Small intestine (tissue), 7 donors: ENCODE data around the gene RTP5. TPM values are rescaled to one million over a fixed set of nuclear protein-coding genes. Genes with fewer than 3 reads are reported as not detected.

Source experiments
- DNase-seq, 2 donors: peaks; one replicate each; pipeline versions ENCODE4 v3.0.0 to v3.0.0-alpha.2; 2013
- FAIRE-seq: peaks from 2 replicates; lab custom pipeline; 2012; peaks lifted over from hg19 to GRCh38; lab: Jason Lieb, UNC
- H3K27ac ChIP-seq, 3 donors: one replicate each; pipeline ENCODE4 v1.5.1; 2013; ENCODE audit warnings: low read length in 2 of 3, mild to moderate bottlenecking in 2 of 3, control low read depth in 1 of 3, inconsistent platforms in 1 of 3, low read depth in 1 of 3, moderate library complexity in 1 of 3
- H3K27me3 ChIP-seq, 3 donors: one replicate each; pipeline ENCODE4 v1.6.1; 2013; ENCODE audit warnings: low read length in 3 of 3, inconsistent platforms in 1 of 3; ENCODE audit not compliant: control insufficient read depth in 3 of 3, insufficient read depth in 3 of 3
- H3K36me3 ChIP-seq, 3 donors: one replicate each; pipeline ENCODE4 v1.6.1; 2013; ENCODE audit warnings: low read length in 3 of 3, inconsistent platforms in 1 of 3, low read depth in 1 of 3, mild to moderate bottlenecking in 1 of 3, moderate library complexity in 1 of 3; ENCODE audit not compliant: control insufficient read depth in 3 of 3, insufficient read depth in 2 of 3
- H3K4me1 ChIP-seq, 3 donors: one replicate each; pipeline ENCODE4 v1.6.1; 2013; ENCODE audit warnings: low read length in 2 of 3, inconsistent platforms in 1 of 3, low read depth in 1 of 3, mild to moderate bottlenecking in 1 of 3, moderate library complexity in 1 of 3; ENCODE audit not compliant: control insufficient read depth in 3 of 3, insufficient read depth in 2 of 3
- H3K4me3 ChIP-seq, 3 donors: one replicate each; pipeline ENCODE4 v1.5.1; 2013; ENCODE audit warnings: low read length in 3 of 3, control low read depth in 1 of 3, inconsistent platforms in 1 of 3, low read depth in 1 of 3, mild to moderate bottlenecking in 1 of 3, moderate library complexity in 1 of 3
- H3K9me3 ChIP-seq, 2 donors: one replicate each; pipeline ENCODE4 v1.6.1; 2013; ENCODE audit warnings: low read depth in 1 of 2, low read length in 1 of 2; ENCODE audit not compliant: control insufficient read depth in 2 of 2, insufficient read depth in 1 of 2
- WGBS, 3 donors: extraction: QIAGEN DNeasy Blood & Tissue Kit; methylation state at CpG; one replicate each; pipeline ENCODE4 v1.1.7; 2013; 5-methylcytosine and 5-hydroxymethylcytosine counted together
- polyA plus RNA-seq, 4 donors: library from polyadenylated mRNA; stranded (reverse) in 3 of 4; unstranded in 1 of 4; fragments of 200-250 nt in 3 of 4; fragments of 120-200 nt in 1 of 4; gene quantifications; one replicate each; pipeline versions ENCODE4 v1.2.1 to v1.2.3, GENCODE V29; 2013
- donor health status: healthy with polysubstance abuse.
- donor health status: control.
- donor health status: control.
- donor health status: Bipolar disorder and iron deficiency.
- donor health status: healthy.

The RTP5 gene
- polyA plus RNA-seq, 4 donors, result 0.04 TPM; not detected in 3

DNA sequence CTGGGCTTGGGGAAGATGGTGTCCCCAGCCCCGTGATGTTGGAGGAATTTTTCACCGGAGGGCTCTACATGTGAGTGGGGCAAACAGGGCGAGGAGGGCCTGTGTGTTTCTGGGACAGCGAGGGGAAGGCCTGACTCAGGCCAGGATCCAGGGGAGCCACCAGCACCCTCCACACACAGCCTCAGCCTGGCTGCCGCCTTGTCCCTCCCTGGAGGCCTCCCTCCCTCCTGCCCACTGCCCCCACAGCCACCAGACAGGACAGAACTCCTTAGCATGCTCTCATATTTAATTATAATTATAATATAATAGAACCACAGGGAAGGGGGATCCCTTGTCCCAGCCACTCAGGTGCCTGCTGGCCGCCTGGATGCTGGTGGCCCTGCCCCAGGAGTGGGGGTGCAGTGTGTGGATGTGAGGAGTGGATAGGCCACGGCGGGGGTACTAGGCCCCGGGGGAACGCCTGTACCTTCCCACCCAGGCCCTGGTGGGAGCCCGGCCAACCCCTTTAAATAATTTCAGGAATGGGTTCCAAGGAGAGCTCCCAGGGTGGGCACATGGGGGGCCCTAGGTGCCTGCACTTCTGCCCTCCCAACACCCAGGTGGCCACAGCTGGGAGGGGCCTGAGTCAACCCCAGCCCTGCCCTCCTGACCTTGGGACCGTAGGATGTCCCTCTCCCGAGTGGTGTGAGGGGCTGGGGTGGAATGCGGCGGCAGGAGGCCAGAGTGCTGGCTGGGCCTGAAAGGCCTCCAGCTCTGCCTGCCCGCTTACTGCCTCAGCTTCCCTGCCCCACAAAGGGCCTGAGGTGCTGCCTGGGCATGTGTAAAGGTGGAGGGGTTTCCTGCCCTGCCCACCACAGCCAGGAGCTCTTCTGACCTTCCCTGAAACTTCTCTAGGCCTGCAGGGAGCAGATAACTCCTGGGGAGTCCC, 19.6 kb upstream of the RTP5 start:
- DNase-seq (no peak), FAIRE-seq (no peak)
- H3K27me3 ChIP-seq, result peaks cover 0 to 7% (median 0%) of the 10 kb centered on the region in 3 donors
- H3K9me3 ChIP-seq, result no peaks in the 10 kb centered on the region
- H3K4me1 ChIP-seq, result no peaks in the 10 kb centered on the region
- 79 to 86% (median 83%) methylated on average over 14 to 16 of the region's 16 CpGs for WGBS, 3 donors
- H3K27ac ChIP-seq, result no peak overlapping the region
- no peak overlapping the region for H3K4me3 ChIP-seq
- H3K36me3 ChIP-seq, result no peaks in the 10 kb centered on the region

DNA sequence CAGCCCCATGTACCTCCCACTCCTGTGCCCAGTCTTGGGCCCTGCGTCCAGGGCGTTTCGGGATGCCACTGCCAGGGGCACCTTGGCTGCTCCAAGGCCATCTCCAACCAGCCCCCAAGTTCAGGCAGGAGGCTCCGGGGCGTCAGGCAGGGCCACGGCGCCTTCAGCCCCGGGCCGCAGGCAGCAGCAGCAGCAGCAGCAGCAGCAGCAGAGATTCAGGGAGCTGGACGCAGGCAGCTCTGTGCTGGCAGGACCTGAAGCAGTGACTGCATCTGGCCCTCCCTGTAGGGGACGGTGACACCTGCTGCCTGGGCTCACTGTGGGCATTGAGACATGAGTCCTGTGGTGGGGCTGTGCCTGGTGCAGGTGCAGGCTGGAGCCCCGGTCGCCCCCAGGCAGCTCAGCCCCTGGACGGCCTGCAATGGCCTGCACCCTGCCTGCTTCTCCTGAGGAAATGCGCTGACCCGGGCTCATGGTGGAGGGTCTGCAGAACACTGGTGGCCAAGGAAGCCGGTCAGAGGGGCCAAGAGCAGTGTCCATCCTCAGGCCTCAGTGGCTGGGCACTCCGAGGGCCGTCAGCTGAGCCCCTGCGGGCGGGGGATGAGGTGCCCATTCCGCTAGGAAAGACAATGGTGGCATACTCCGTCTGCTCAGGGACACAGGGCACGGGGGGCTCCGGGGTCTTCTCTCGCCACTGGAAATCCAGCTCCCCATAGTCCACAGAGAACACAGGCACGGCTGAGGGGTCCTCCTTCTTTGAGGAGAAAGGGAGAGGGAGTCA, 18.8 kb upstream of the RTP5 start:
- no peak overlapping the region for H3K27ac ChIP-seq
- FAIRE-seq, result no peak

DNA sequence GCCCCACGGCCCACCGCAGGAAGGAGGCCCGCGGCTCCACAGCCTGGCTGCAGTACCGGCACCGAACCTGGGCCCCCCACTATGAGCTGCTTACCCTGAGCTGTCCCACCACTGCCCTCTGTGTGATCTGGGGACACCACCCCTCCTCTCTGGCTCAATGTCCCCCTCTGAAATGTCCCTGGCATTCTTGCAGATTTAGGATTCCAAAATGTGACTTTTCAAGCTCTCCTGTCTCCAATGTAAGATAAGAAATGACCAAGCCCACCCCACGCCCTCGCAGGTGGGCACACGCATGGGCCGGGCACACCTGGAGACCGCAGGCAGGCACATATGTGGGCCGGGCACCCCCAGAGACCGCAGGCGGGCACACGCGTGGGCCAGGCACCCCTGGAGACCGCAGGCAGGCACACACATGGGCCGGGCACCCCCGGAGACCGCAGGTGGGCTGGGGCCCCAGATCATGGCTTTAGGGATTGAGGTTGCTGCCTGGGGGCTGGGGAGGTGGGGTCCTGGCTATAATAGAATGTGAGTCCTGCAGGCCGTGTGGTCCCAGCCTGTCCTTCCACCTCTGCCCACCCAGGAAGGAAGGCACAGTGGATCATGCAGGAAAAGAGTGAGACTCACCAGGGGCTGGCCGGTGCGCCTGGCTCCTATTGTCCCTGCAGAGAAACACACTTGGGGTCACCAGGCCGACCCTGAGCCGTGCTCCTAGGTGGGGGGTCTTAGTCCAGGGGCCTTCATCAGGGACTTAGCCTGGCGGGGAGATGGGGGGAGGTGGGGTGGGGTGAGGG, 18.0 kb upstream of the RTP5 start:
- no peak for FAIRE-seq
- DNase-seq, result no peak
- Histone ChIP-seq H3K36me3 (no peaks in the 10 kb centered on the region), H3K27ac (no peak overlapping the region), H3K9me3 (no peaks in the 10 kb centered on the region), H3K27me3 (peaks cover 0 to under 1% (median 0%) of the 10 kb centered on the region in 3 donors), H3K4me1 (no peaks in the 10 kb centered on the region), H3K4me3 (no peak overlapping the region)
- 84 to 88% (median 86%) methylated on average over 24 to 26 of the region's 26 CpGs for WGBS, 3 donors

More for the DNA sequence above, 18.8 kb upstream of the RTP5 start:
- Histone ChIP-seq H3K27me3 (peaks cover 0 to 2% (median 0%) of the 10 kb centered on the region in 3 donors), H3K4me1 (no peaks in the 10 kb centered on the region), H3K4me3 (no peak overlapping the region), H3K9me3 (no peaks in the 10 kb centered on the region), H3K36me3 (no peaks in the 10 kb centered on the region)
- WGBS, 3 donors, result 86 to 89% (median 86%) methylated on average over 26 to 27 of the region's 27 CpGs
- no peak for DNase-seq

DNA sequence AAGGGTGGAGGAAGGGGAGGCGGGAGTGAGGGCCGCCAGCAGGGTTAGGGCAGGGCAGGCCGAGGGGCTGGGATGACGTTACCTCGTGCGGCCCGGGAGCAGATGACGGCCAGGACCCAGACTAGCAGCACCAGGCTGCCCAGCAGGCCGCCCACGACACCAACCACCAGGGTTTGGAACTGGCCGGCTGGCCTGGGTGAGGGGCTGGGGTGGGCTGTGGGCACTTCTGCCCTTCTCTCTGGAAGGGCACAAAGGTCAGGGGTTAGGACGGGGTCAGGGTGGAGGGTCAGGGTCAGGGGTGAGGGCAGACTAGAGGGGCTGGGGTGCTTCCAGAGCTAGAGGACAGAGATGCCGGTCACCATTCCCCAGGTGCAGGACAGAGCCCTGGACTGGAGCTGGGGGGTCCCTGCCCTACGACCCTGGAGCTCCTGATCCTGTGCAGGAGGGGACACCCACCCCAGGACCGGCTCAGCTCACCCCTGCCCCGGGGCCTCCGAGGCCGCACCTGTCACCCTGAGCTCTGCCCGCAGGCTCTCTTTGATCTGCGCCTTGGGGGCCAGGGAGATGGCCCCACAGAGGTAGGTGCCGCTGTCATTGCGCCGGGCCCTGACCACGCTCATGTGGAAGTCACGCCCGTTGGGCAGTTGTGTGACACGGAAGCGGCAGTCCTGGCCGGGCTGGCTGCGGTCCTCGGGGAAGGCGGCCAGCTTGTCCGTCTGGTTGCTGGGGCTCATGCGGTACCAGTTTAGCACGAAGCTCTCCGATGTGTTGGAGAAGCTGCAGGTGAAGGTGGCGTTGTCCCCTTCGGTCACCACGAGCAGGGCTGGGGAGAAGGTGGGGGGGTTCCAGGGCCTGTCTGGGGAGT, 17.2 kb upstream of the RTP5 start:
- Histone ChIP-seq H3K4me1 (no peaks in the 10 kb centered on the region), H3K27ac (no peak overlapping the region), H3K36me3 (no peaks in the 10 kb centered on the region), H3K9me3 (no peaks in the 10 kb centered on the region), H3K4me3 (no peak overlapping the region), H3K27me3 (no peaks in the 10 kb centered on the region)
- FAIRE-seq (no peak), DNase-seq (no peak)
- WGBS, 3 donors, result 77 to 90% (median 88%) methylated on average over 37 to 39 of the region's 39 CpGs

DNA sequence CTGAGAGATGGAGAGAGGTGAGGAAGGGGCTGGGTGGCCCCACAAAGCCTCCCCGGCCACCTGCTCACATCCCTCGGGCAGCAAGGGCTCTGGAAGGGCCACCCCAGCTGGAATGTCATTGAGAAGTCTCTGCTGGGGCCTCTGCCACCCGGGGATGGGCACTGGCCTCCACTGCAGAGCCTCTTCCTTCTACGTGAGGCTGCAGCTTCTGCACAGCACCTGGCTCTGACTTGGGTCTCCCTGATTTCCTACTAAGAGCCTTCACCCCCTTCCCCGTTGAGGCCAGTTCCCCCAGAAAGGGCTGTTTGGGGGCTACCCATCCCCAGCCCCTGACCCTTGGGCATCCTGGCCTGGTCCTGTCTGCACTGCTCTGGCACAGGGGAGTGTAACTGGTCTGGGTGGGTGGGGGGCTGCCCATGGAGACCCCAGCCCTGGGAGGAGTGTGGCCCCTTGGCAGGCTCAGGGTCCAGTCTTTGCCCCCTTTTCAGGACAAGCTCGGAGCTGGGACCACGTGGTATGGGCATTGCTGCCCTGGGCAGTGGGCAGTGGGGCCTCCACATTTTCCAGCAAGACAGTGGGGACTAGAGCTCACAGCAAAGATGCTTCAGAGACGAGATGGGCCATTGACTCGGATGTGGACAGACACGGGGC, 16.4 kb upstream of the RTP5 start:
- no peak overlapping the region for H3K27ac ChIP-seq
- no peak for DNase-seq
- no peaks in the 10 kb centered on the region for H3K4me1 ChIP-seq
- WGBS, 3 donors, result 77 to 86% (median 82%) methylated on average over 8 to 10 of the region's 10 CpGs
- H3K27me3 ChIP-seq, result peaks cover 0 to 3% (median 0%) of the 10 kb centered on the region in 3 donors
- no peaks in the 10 kb centered on the region for H3K36me3 ChIP-seq
- H3K4me3 ChIP-seq, result no peak overlapping the region
- H3K9me3 ChIP-seq, result no peaks in the 10 kb centered on the region
- FAIRE-seq, result no peak

DNA sequence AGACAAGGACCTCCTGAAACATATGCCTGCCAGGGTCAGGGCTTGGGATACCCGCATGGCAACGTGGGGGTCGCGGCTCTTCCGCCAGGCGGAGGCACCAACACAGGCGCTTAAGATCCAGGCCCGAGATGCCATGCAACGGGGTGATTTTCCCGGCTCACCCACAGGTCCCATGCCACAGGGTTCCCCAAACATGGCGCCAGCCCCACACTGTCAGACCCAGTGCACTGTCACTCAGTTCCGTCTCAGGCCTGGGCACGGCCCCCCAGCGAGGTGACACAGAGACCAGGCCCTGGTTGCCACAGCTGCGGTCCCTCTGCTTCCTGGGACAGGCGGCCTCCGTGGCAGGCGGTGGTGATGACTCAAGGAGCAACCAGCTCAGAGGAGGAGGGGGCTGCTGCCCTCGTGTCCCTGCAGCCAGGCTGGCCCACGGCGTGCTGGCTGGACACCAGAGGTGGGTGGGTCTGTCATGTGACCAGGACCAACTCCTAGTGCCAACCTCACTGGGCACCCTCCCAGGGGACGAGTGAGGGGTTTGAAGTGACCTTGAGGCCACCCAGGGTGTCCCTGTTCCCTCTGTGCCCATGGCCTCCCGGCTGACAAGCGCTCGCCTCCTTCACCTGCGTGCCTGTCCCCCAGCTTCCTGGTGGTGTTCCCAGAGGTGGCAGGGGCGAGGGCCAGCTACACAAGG, 15.7 kb upstream of the RTP5 start:
- H3K9me3 ChIP-seq, result no peaks in the 10 kb centered on the region
- WGBS, 3 donors, result 71 to 82% (median 82%) methylated on average over 24 to 27 of the region's 27 CpGs
- no peaks in the 10 kb centered on the region for H3K4me1 ChIP-seq
- no peak for FAIRE-seq
- no peak overlapping the region for H3K27ac ChIP-seq
- DNase-seq, result no peak
- no peak overlapping the region for H3K4me3 ChIP-seq
- peaks cover 0 to 3% (median 0%) of the 10 kb centered on the region in 3 donors for H3K27me3 ChIP-seq
- H3K36me3 ChIP-seq, result no peaks in the 10 kb centered on the region
